ENCODE results near the gene ALKBH6.

DNA sequence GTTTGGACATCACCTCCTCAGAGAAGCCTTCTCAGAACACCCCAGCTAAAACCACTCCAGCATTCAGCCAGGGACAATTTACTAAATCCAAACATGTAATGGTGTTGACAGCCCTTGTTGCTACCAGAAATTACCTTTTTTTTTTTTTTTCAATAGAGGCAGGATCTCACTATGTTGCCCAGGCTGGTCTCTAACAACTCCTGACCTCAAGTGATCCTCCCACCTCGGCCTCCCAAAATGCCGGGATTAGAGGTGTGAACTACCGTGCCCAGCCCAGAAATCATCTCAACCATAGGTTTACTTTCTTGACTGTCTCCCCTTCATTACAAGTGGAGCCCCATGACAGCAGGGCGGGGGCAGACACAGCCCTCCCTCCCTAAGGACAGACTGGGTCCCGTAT is 9.4 kb upstream of the ALKBH6 start:
- TF ChIP-seq, protein P1, sequence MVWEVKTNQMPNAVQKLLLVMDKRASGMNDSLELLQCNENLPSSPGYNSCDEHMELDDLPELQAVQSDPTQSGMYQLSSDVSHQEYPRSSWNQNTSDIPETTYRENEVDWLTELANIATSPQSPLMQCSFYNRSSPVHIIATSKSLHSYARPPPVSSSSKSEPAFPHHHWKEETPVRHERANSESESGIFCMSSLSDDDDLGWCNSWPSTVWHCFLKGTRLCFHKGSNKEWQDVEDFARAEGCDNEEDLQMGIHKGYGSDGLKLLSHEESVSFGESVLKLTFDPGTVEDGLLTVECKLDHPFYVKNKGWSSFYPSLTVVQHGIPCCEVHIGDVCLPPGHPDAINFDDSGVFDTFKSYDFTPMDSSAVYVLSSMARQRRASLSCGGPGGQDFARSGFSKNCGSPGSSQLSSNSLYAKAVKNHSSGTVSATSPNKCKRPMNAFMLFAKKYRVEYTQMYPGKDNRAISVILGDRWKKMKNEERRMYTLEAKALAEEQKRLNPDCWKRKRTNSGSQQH (CRISPR knock-in tag; IDR thresholded peaks at IDR 0.05; ENCODE audit: low read depth): no peak
- TF ChIP-seq STAG1 (CRISPR knock-in tag; IDR thresholded peaks at IDR 0.05) (no peak), GLI4 (CRISPR knock-in tag; IDR thresholded peaks at IDR 0.05; ENCODE audit: borderline replicate concordance) (no peak), POLR2A (IDR thresholded peaks at IDR 0.05; ENCODE audit: insufficient read depth in 1 of 2, low read depth in 2 of 2, low read length in 2 of 2) (no peak), EZH2 (conservative IDR thresholded peaks at IDR 0.05; ENCODE audit: low read depth, low read length) (no peak), MAZ (IDR thresholded peaks at IDR 0.05; ENCODE audit: borderline replicate concordance, low read depth, low read length) (no peak), MAZ (CRISPR knock-in tag; IDR thresholded peaks at IDR 0.05; ENCODE audit: low read depth) (no peak), ESRRA (CRISPR knock-in tag; IDR thresholded peaks at IDR 0.05; ENCODE audit: low read depth) (no peak), JUNB (CRISPR knock-in tag; IDR thresholded peaks at IDR 0.05; ENCODE audit: borderline replicate concordance) (no peak), SRSF1 (optimal IDR thresholded peaks at IDR 0.05; ENCODE audit: low read depth, low read length) (no peak), HNF4A (CRISPR knock-in tag; IDR thresholded peaks at IDR 0.05) (no peak), EP300 (IDR thresholded peaks at IDR 0.05; ENCODE audit: low read depth in 2 of 2, low read length in 2 of 2) (no peak), EP300 (CRISPR knock-in tag; IDR thresholded peaks at IDR 0.05; ENCODE audit: borderline replicate concordance) (no peak)
- TF ChIP-seq, protein P2, sequence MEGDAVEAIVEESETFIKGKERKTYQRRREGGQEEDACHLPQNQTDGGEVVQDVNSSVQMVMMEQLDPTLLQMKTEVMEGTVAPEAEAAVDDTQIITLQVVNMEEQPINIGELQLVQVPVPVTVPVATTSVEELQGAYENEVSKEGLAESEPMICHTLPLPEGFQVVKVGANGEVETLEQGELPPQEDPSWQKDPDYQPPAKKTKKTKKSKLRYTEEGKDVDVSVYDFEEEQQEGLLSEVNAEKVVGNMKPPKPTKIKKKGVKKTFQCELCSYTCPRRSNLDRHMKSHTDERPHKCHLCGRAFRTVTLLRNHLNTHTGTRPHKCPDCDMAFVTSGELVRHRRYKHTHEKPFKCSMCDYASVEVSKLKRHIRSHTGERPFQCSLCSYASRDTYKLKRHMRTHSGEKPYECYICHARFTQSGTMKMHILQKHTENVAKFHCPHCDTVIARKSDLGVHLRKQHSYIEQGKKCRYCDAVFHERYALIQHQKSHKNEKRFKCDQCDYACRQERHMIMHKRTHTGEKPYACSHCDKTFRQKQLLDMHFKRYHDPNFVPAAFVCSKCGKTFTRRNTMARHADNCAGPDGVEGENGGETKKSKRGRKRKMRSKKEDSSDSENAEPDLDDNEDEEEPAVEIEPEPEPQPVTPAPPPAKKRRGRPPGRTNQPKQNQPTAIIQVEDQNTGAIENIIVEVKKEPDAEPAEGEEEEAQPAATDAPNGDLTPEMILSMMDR (CRISPR knock-in tag; IDR thresholded peaks at IDR 0.05): no peak
- TF ChIP-seq, protein P3, sequence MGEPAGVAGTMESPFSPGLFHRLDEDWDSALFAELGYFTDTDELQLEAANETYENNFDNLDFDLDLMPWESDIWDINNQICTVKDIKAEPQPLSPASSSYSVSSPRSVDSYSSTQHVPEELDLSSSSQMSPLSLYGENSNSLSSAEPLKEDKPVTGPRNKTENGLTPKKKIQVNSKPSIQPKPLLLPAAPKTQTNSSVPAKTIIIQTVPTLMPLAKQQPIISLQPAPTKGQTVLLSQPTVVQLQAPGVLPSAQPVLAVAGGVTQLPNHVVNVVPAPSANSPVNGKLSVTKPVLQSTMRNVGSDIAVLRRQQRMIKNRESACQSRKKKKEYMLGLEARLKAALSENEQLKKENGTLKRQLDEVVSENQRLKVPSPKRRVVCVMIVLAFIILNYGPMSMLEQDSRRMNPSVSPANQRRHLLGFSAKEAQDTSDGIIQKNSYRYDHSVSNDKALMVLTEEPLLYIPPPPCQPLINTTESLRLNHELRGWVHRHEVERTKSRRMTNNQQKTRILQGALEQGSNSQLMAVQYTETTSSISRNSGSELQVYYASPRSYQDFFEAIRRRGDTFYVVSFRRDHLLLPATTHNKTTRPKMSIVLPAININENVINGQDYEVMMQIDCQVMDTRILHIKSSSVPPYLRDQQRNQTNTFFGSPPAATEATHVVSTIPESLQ (CRISPR knock-in tag; conservative IDR thresholded peaks at IDR 0.05): no peak
- TF ChIP-seq, protein P4, sequence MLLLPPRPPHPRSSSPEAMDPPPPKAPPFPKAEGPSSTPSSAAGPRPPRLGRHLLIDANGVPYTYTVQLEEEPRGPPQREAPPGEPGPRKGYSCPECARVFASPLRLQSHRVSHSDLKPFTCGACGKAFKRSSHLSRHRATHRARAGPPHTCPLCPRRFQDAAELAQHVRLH (CRISPR knock-in tag; IDR thresholded peaks at IDR 0.05; ENCODE audit: borderline replicate concordance, low read depth): no peak

Measured in HepG2 (cell line).